Ectodermal cell (in vitro differentiated cells): ENCODE results near the gene ADAMTS15.

Source experiments
- H3K27ac ChIP-seq: 2 replicates; pipeline ENCODE4 v1.7.0; 2013; ENCODE audit warnings: mild to moderate bottlenecking, low read depth, low read length; ENCODE audit not compliant: insufficient read depth, poor library complexity, severe bottlenecking
- H3K27me3 ChIP-seq: 2 replicates; pipeline ENCODE4 v1.7.0; 2013; ENCODE audit warnings: mild to moderate bottlenecking, low read length; ENCODE audit not compliant: insufficient read depth, control insufficient read depth, poor library complexity, severe bottlenecking
- H3K36me3 ChIP-seq: one replicate; pipeline ENCODE4 v1.7.0; 2013; ENCODE audit warnings: low read length; ENCODE audit not compliant: control insufficient read depth, insufficient read depth
- H3K4me1 ChIP-seq: one replicate; pipeline ENCODE4 v1.7.0; 2013; ENCODE audit warnings: low read length; ENCODE audit not compliant: control insufficient read depth, insufficient read depth
- H3K4me3 ChIP-seq: 2 replicates; pipeline ENCODE4 v1.7.0; 2013; ENCODE audit warnings: low read depth, low read length, control low read depth; ENCODE audit not compliant: insufficient read depth
- H3K9me3 ChIP-seq: 2 replicates; pipeline ENCODE4 v1.7.0; 2013; ENCODE audit warnings: mild to moderate bottlenecking, low read length, moderate library complexity; ENCODE audit not compliant: control insufficient read depth
- WGBS, 2 experiments: methylation state at CpG; one replicate each; pipeline ENCODE4 v1.1.7; 2013; ENCODE audit warnings: missing lambda C conversion rate in 2 of 2; 5-methylcytosine and 5-hydroxymethylcytosine counted together

The ADAMTS15 gene

GRCh38 chr11:130418756-130419155, 29.7 kb upstream of the ADAMTS15 start:
- H3K36me3 ChIP-seq = no peaks in the 10 kb centered on the region
- 82 to 86% methylated on average over 12 of the region's 12 CpGs for WGBS, 2 experiments
- no peaks in the 10 kb centered on the region for H3K27me3 ChIP-seq
- no peak overlapping the region for H3K4me3 ChIP-seq
- no peak overlapping the region for H3K27ac ChIP-seq
- H3K4me1 ChIP-seq = peaks cover 8% of the 10 kb centered on the region
- no peaks in the 10 kb centered on the region for H3K9me3 ChIP-seq

GRCh38 chr11:130420478-130421198, 27.8 kb upstream of the ADAMTS15 start:
- Histone ChIP-seq H3K36me3 (no peaks in the 10 kb centered on the region), H3K4me3 (no peak overlapping the region), H3K9me3 (no peaks in the 10 kb centered on the region), H3K27ac (no peak overlapping the region), H3K27me3 (peaks cover 14% of the 10 kb centered on the region), H3K4me1 (peaks cover 8% of the 10 kb centered on the region)
- 93% methylated on average over 14 of the region's 14 CpGs for WGBS, 2 experiments

GRCh38 chr11:130421199-130421585, 27.3 kb upstream of the ADAMTS15 start:
- H3K36me3 ChIP-seq = no peaks in the 10 kb centered on the region
- H3K4me3 ChIP-seq = no peak overlapping the region
- no peaks in the 10 kb centered on the region for H3K9me3 ChIP-seq
- peaks cover 19% of the 10 kb centered on the region for H3K27me3 ChIP-seq
- WGBS, 2 experiments = 91% methylated on average over 7 of the region's 7 CpGs
- H3K4me1 ChIP-seq = peaks cover 4% of the 10 kb centered on the region
- H3K27ac ChIP-seq = no peak overlapping the region

- peaks cover 24% of the 10 kb centered on the region for H3K27me3 ChIP-seq
- 93 to 95% methylated on average over 8 of the region's 8 CpGs for WGBS, 2 experiments
- peaks cover 4% of the 10 kb centered on the region for H3K4me1 ChIP-seq
Observed at GRCh38 chr11:130421697-130422096, 26.7 kb upstream of the ADAMTS15 start.

GRCh38 chr11:130422251-130422995, 26.0 kb upstream of the ADAMTS15 start:
- H3K4me1 ChIP-seq = peaks cover 7% of the 10 kb centered on the region
- WGBS, 2 experiments = 95% methylated on average over 22 of the region's 22 CpGs
- H3K27me3 ChIP-seq = peaks cover 31% of the 10 kb centered on the region
- H3K27ac ChIP-seq = no peak overlapping the region
- H3K36me3 ChIP-seq = no peaks in the 10 kb centered on the region
- H3K9me3 ChIP-seq = no peaks in the 10 kb centered on the region
- no peak overlapping the region for H3K4me3 ChIP-seq

More at GRCh38 chr11:130421697-130422096, 26.7 kb upstream of the ADAMTS15 start:
- H3K9me3 ChIP-seq = no peaks in the 10 kb centered on the region
- no peak overlapping the region for H3K27ac ChIP-seq
- no peak overlapping the region for H3K4me3 ChIP-seq
- no peaks in the 10 kb centered on the region for H3K36me3 ChIP-seq

- H3K27me3 ChIP-seq = peaks cover 43% of the 10 kb centered on the region
- H3K4me1 ChIP-seq = peaks cover 7% of the 10 kb centered on the region
- no peaks in the 10 kb centered on the region for H3K36me3 ChIP-seq
- H3K4me3 ChIP-seq = no peak overlapping the region
- 87 to 88% methylated on average over 16 of the region's 16 CpGs for WGBS, 2 experiments
- H3K27ac ChIP-seq = no peak overlapping the region
- no peaks in the 10 kb centered on the region for H3K9me3 ChIP-seq
Observed at GRCh38 chr11:130423541-130424142, 24.8 kb upstream of the ADAMTS15 start.

- Histone ChIP-seq H3K27me3 (peaks cover 53% of the 10 kb centered on the region), H3K9me3 (no peaks in the 10 kb centered on the region), H3K4me3 (no peak overlapping the region), H3K27ac (no peak overlapping the region), H3K4me1 (peaks cover 3% of the 10 kb centered on the region), H3K36me3 (no peaks in the 10 kb centered on the region)
- WGBS, 2 experiments = 94 to 95% methylated on average over 14 of the region's 14 CpGs
Observed at GRCh38 chr11:130424613-130425140, 23.8 kb upstream of the ADAMTS15 start.

- Histone ChIP-seq H3K4me1 (peaks cover 3% of the 10 kb centered on the region), H3K27me3 (peaks cover 58% of the 10 kb centered on the region)
- WGBS, 2 experiments = 94 to 95% methylated on average over 7 to 8 of the region's 8 CpGs
Observed at GRCh38 chr11:130425156-130425555, 23.3 kb upstream of the ADAMTS15 start.

GRCh38 chr11:130426223-130426836, 22.1 kb upstream of the ADAMTS15 start:
- Histone ChIP-seq H3K27me3 (peaks cover 67% of the 10 kb centered on the region), H3K4me1 (peaks cover 3% of the 10 kb centered on the region), H3K4me3 (no peak overlapping the region), H3K36me3 (no peaks in the 10 kb centered on the region), H3K9me3 (no peaks in the 10 kb centered on the region), H3K27ac (no peak overlapping the region)
- 88 to 89% methylated on average over 5 of the region's 5 CpGs for WGBS, 2 experiments

More at GRCh38 chr11:130425156-130425555, 23.3 kb upstream of the ADAMTS15 start:
- H3K4me3 ChIP-seq = no peak overlapping the region
- no peaks in the 10 kb centered on the region for H3K36me3 ChIP-seq
- H3K27ac ChIP-seq = no peak overlapping the region
- no peaks in the 10 kb centered on the region for H3K9me3 ChIP-seq
